H9 (cell line): ENCODE measurements around the gene STON2. TPM values are rescaled to one million over a fixed set of nuclear protein-coding genes. Genes with fewer than 3 reads are reported as not detected.

Experiments
- DNase-seq: peaks from one replicate; pipeline ENCODE4 v3.0.0-alpha.2; 2017
- H2AFZ ChIP-seq: one replicate; pipeline ENCODE4 v1.6.1; 2013; ENCODE audit warnings: mild to moderate bottlenecking, low read length, control low read depth, moderate library complexity
- H2AK5ac ChIP-seq: 2 replicates; pipeline ENCODE4 v1.6.1; 2013; ENCODE audit warnings: low read length, control low read depth, mixed read lengths; ENCODE audit not compliant: insufficient read length
- H2BK120ac ChIP-seq: one replicate; pipeline ENCODE4 v1.6.1; 2013; ENCODE audit warnings: low read depth, mild to moderate bottlenecking, low read length, control low read depth, inconsistent platforms; ENCODE audit not compliant: poor library complexity, severe bottlenecking
- H2BK12ac ChIP-seq: 2 replicates; pipeline ENCODE4 v1.6.1; 2013; ENCODE audit warnings: low read length, control low read depth, mixed read lengths, low read depth; ENCODE audit not compliant: insufficient read length
- H2BK15ac ChIP-seq: 2 replicates; pipeline ENCODE4 v1.6.1; 2013; ENCODE audit warnings: low read depth, low read length, control low read depth
- H2BK20ac ChIP-seq: one replicate; pipeline ENCODE4 v1.6.1; 2013; ENCODE audit warnings: low read depth, mild to moderate bottlenecking, low read length, control low read depth, inconsistent platforms; ENCODE audit not compliant: poor library complexity, severe bottlenecking
- H2BK5ac ChIP-seq: 2 replicates; pipeline ENCODE4 v1.6.1; 2013; ENCODE audit warnings: low read length, control low read depth, mixed read lengths; ENCODE audit not compliant: insufficient read length
- H3K14ac ChIP-seq: 2 replicates; pipeline ENCODE4 v1.6.1; 2013; ENCODE audit warnings: low read length, control low read depth; ENCODE audit not compliant: insufficient read depth
- H3K18ac ChIP-seq: 2 replicates; pipeline ENCODE4 v1.6.1; 2013; ENCODE audit warnings: low read depth, mild to moderate bottlenecking, mixed read lengths, low read length, control low read depth; ENCODE audit not compliant: insufficient read length
- H3K23ac ChIP-seq: 2 replicates; pipeline ENCODE4 v1.6.1; 2013; ENCODE audit warnings: low read length, control low read depth, mixed read lengths, low read depth; ENCODE audit not compliant: insufficient read length
- H3K23me2 ChIP-seq: 2 replicates; pipeline ENCODE4 v1.6.1; 2013; ENCODE audit warnings: low read depth, mild to moderate bottlenecking, mixed read lengths, low read length, control low read depth; ENCODE audit not compliant: insufficient read length, poor library complexity, severe bottlenecking
- H3K27ac ChIP-seq: 2 replicates; pipeline ENCODE4 v1.5.1; 2013; ENCODE audit warnings: low read length, control low read depth, mixed read lengths, low read depth; ENCODE audit not compliant: insufficient read length
- H3K27me3 ChIP-seq: 2 replicates; pipeline ENCODE4 v1.6.1; 2013; ENCODE audit warnings: low read length, control low read depth, inconsistent platforms; ENCODE audit not compliant: insufficient read depth
- H3K4ac ChIP-seq: 2 replicates; pipeline ENCODE4 v1.6.1; 2013; ENCODE audit warnings: low read depth, mild to moderate bottlenecking, control low read depth, inconsistent platforms, low read length, moderate library complexity
- H3K4me1 ChIP-seq: 2 replicates; pipeline ENCODE4 v1.6.1; 2013; ENCODE audit warnings: low read length, control low read depth, inconsistent platforms; ENCODE audit not compliant: insufficient read depth
- H3K4me2 ChIP-seq: 2 replicates; pipeline ENCODE4 v1.6.1; 2013; ENCODE audit warnings: low read length, control low read depth, mixed read lengths; ENCODE audit not compliant: insufficient read length, insufficient read depth
- H3K56ac ChIP-seq: 2 replicates; pipeline ENCODE4 v1.6.1; 2013; ENCODE audit warnings: low read depth, mild to moderate bottlenecking, mixed read lengths, low read length, control low read depth; ENCODE audit not compliant: insufficient read length
- H3K79me1 ChIP-seq: 2 replicates; pipeline ENCODE4 v1.6.1; 2013; ENCODE audit warnings: low read depth, mild to moderate bottlenecking, moderate library complexity, low read length, control low read depth, inconsistent platforms; ENCODE audit not compliant: insufficient read depth, poor library complexity, severe bottlenecking
- H3K79me2 ChIP-seq: 2 replicates; pipeline ENCODE4 v1.6.1; 2013; ENCODE audit warnings: low read length, control low read depth, inconsistent platforms; ENCODE audit not compliant: insufficient read depth
- H3K9ac ChIP-seq: 2 replicates; pipeline ENCODE4 v1.6.1; 2013; ENCODE audit warnings: low read length, control low read depth, mixed read lengths; ENCODE audit not compliant: insufficient read length; ENCODE audit errors: extremely low read depth
- H3K9me3 ChIP-seq: one replicate; pipeline ENCODE4 v1.6.1; 2013; ENCODE audit warnings: low read depth, low read length, inconsistent platforms; ENCODE audit not compliant: control insufficient read depth
- H3T11ph ChIP-seq: one replicate; pipeline ENCODE4 v1.6.1; 2013; ENCODE audit warnings: mild to moderate bottlenecking, low read length, control low read depth, inconsistent platforms
- H4K20me1 ChIP-seq: one replicate; pipeline ENCODE4 v1.6.1; 2013; ENCODE audit not compliant: control insufficient read depth, insufficient read length, insufficient read depth
- H4K5ac ChIP-seq: 2 replicates; pipeline ENCODE4 v1.6.1; 2013; ENCODE audit warnings: low read depth, mild to moderate bottlenecking, mixed read lengths, low read length, control low read depth; ENCODE audit not compliant: insufficient read length
- H4K8ac ChIP-seq: replicated peaks from 2 replicates; pipeline ENCODE4 v1.6.1; 2013; ENCODE audit warnings: low read length, control low read depth, mixed read lengths, low read depth; ENCODE audit not compliant: insufficient read length
- H4K91ac ChIP-seq: 2 replicates; pipeline ENCODE4 v1.6.1; 2013; ENCODE audit warnings: low read depth, mild to moderate bottlenecking, moderate library complexity, mixed read lengths, low read length, control low read depth; ENCODE audit not compliant: insufficient read length
- H3K27ac Mint-ChIP-seq, 3 experiments: 2 replicates in 2 of 3; 3 replicates in 1 of 3; pipeline ENCODE4 v1.8.0; 2020 to 2021; ENCODE audit warnings: mixed read lengths in 3 of 3, mild to moderate bottlenecking in 1 of 3, moderate library complexity in 1 of 3
- H3K27me3 Mint-ChIP-seq: 2 replicates; pipeline ENCODE4 v1.8.0; 2021; ENCODE audit warnings: low read depth, mild to moderate bottlenecking, moderate library complexity, mixed read lengths
- H3K36me3 Mint-ChIP-seq, 3 experiments: 2 replicates in 2 of 3; 3 replicates in 1 of 3; pipeline ENCODE4 v1.8.0; 2020 to 2021; ENCODE audit warnings: low read depth in 3 of 3, mixed read lengths in 3 of 3; ENCODE audit not compliant: insufficient read depth in 1 of 3
- H3K4me1 Mint-ChIP-seq, 2 experiments: 2 replicates each; pipeline ENCODE4 v1.8.0; 2020; ENCODE audit warnings: mixed read lengths in 2 of 2
- H3K4me3 Mint-ChIP-seq, 2 experiments: 2 replicates in 1 of 2; 3 replicates in 1 of 2; pipeline ENCODE4 v1.8.0; 2020 to 2021; ENCODE audit warnings: mild to moderate bottlenecking in 2 of 2, mixed read lengths in 2 of 2, moderate library complexity in 1 of 2
- H3K9me3 Mint-ChIP-seq, 2 experiments: 2 replicates in 1 of 2; 3 replicates in 1 of 2; pipeline ENCODE4 v1.8.0; 2020; ENCODE audit warnings: mild to moderate bottlenecking in 2 of 2, mixed read lengths in 2 of 2, moderate library complexity in 1 of 2
- CTCF ChIP-seq: fragments of 200-600 bp; sonication (generic); conservative IDR thresholded peaks from 3 replicates; pipeline ENCODE4 v1.8.0; 2021; ENCODE audit warnings: antibody characterized with exemption, mild to moderate bottlenecking
- WGBS: extraction: QIAGEN DNeasy Blood & Tissue Kit; methylation state at CpG from one replicate; pipeline ENCODE4 v1.1.7; 2013; ENCODE audit warnings: missing lambda C conversion rate, low lambda C conversion rate, mixed read lengths; ENCODE audit not compliant: insufficient read length; ENCODE audit errors: extremely low coverage; 5-methylcytosine and 5-hydroxymethylcytosine counted together
- total RNA-seq: library from RNA; stranded (reverse); gene quantifications from 2 replicates; pipeline ENCODE4 v1.2.1, GENCODE V29; 2021

The STON2 gene
- total RNA-seq, 1 experiment from 2014 or later: 62.9 TPM

- TF ChIP-seq CTCF: no peak
- no peak overlapping the region for H4K5ac ChIP-seq
- no peak overlapping the region for H3K56ac ChIP-seq
- Mint-ChIP-seq H3K36me3 (no peaks in the 10 kb centered on the region), H3K27me3 (no peaks in the 10 kb centered on the region), H3K4me3 (no peak overlapping the region), H3K4me1 (peaks cover 4 to 7% of the 10 kb centered on the region in 2 experiments; a peak in 2 of 4 replicates), H3K27ac (no peak overlapping the region; a peak in 1 of 7 replicates), H3K9me3 (no peaks in the 10 kb centered on the region)
- H3K4ac ChIP-seq: no peak overlapping the region
- H3K23ac ChIP-seq: no peak overlapping the region
- H2AFZ ChIP-seq: no peak overlapping the region
- no peak overlapping the region for H2BK120ac ChIP-seq
- H3K4me1 ChIP-seq: no peaks in the 10 kb centered on the region
- no peak overlapping the region for H3K9ac ChIP-seq
- H2BK20ac ChIP-seq: no peak overlapping the region
- H2AK5ac ChIP-seq: no peak overlapping the region
- no peaks in the 10 kb centered on the region for H4K20me1 ChIP-seq
- H4K8ac ChIP-seq: no peak overlapping the region
- no peaks in the 10 kb centered on the region for H3K23me2 ChIP-seq
- no peaks in the 10 kb centered on the region for H3K79me1 ChIP-seq
- no peak overlapping the region for H2BK12ac ChIP-seq
- no peak overlapping the region for H4K91ac ChIP-seq
- H3K27ac ChIP-seq: no peak overlapping the region
- no peak overlapping the region for H3K4me2 ChIP-seq
- H3K9me3 ChIP-seq: no peaks in the 10 kb centered on the region
- no peak overlapping the region for H3T11ph ChIP-seq
- no CpG with 5 or more reads among the region's 4 CpGs for WGBS
- H3K14ac ChIP-seq: no peak overlapping the region
- H3K18ac ChIP-seq: no peak overlapping the region
- H2BK5ac ChIP-seq: no peak overlapping the region
- H2BK15ac ChIP-seq: no peak overlapping the region
- H3K27me3 ChIP-seq: no peaks in the 10 kb centered on the region
- DNase-seq: no peak
- H3K79me2 ChIP-seq: no peaks in the 10 kb centered on the region
These were observed 68.7 kb downstream of the STON2 start for GRCh38 chr14:81331229-81332021.
